ENCODE data around the gene LRRC49. TPM values are rescaled to one million over a fixed set of nuclear protein-coding genes. Genes with fewer than 3 reads are reported as not detected.

The LRRC49 gene
- total and polyA plus RNA-seq, 2 donors (not counting 3 experiments of a cell fraction or from before 2014, with no cell fraction given), result 3.0 to 6.6 TPM

GRCh38 chr15:71042356-71042922 is 149.8 kb downstream of the LRRC49 start:
- H4K20me1 ChIP-seq (replicated peaks; ENCODE audit: control insufficient read depth, extremely low read depth, insufficient read depth, low read length), result no peaks in the 10 kb centered on the region
- no peaks in the 10 kb centered on the region for H3K36me3 ChIP-seq (ENCODE audit: control insufficient read depth in 2 of 2, extremely low read depth in 1 of 2, insufficient read depth in 2 of 2, low read length in 2 of 2)
- ChIA-PET CTCF (interaction anchor here (1.1 to 2.0 kb wide), 2 partner anchors 31 to 398 kb away, joined by 3 to 5 read pairs; no protein-coding TSS in a partner anchor), POLR2A (no interaction called here)
- no TSS peak for BruUV-seq (replicated peaks)
- H2AFZ ChIP-seq (ENCODE audit: low read depth, low read length), result no peak overlapping the region
- no peak overlapping the region for H3K27ac ChIP-seq (ENCODE audit: insufficient read depth, low read depth, low read length)
- no peaks in the 10 kb centered on the region for H3K9me1 ChIP-seq (replicated peaks; ENCODE audit: control insufficient read depth, extremely low read depth, insufficient read depth, low read length)
- dilution Hi-C loops (cut with MboI; ENCODE audit: extremely low pct_ligation_motif_present, low sequenced_read_pairs) (no loop called here), intact Hi-C loops (cut with micrococcal nuclease) (no loop called here)
- H3K79me2 ChIP-seq (ENCODE audit: control insufficient read depth, insufficient read depth, low read length), result no peaks in the 10 kb centered on the region
- TF ChIP-seq CTCF (IDR thresholded peaks at IDR 0.05; ENCODE audit: extremely low read depth in 1 of 2, insufficient read depth in 1 of 2, low read depth in 1 of 2, low read length in 2 of 2) (no peak), FOS (IDR thresholded peaks at IDR 0.05; ENCODE audit: borderline replicate concordance, insufficient read depth, low read length) (no peak), GATA2 (IDR thresholded peaks at IDR 0.05; ENCODE audit: insufficient read depth, insufficient read length, low read depth, low read length) (no peak), MYC (IDR thresholded peaks at IDR 0.05; ENCODE audit: low read depth, low read length) (no peak), POLR2A (IDR thresholded peaks at IDR 0.05; ENCODE audit: low read depth, low read length) (no peak), MAX (IDR thresholded peaks at IDR 0.05; ENCODE audit: insufficient read depth, insufficient read length) (no peak), JUN (IDR thresholded peaks at IDR 0.05; ENCODE audit: borderline replicate concordance, insufficient read depth, insufficient read length, low read depth) (no peak), EZH2 (IDR thresholded peaks at IDR 0.05; ENCODE audit: borderline replicate concordance, low read depth, low read length, severe bottlenecking) (no peak), POLR2AphosphoS5 (IDR thresholded peaks at IDR 0.05; ENCODE audit: insufficient read depth, low read depth, low read length) (no peak)
- FAIRE-seq (no peak), DNase-seq (ENCODE audit: low read depth, low spot score) (no peak)
- H3K4me2 ChIP-seq (ENCODE audit: insufficient read depth, low read length), result no peak overlapping the region
- H3K4me1 ChIP-seq (ENCODE audit: control insufficient read depth, extremely low read depth, insufficient read depth, low read length), result no peaks in the 10 kb centered on the region
- H3K9ac ChIP-seq (replicated peaks; ENCODE audit: extremely low read depth, insufficient read depth, low read length), result no peak overlapping the region
- H3K27me3 ChIP-seq (ENCODE audit: control insufficient read depth in 2 of 2, insufficient read depth in 2 of 2, low read length in 2 of 2), result no peaks in the 10 kb centered on the region
- H3K9me3 ChIP-seq (replicated peaks; ENCODE audit: control insufficient read depth, insufficient read depth, low read length), result no peaks in the 10 kb centered on the region
- H3K4me3 ChIP-seq (replicated peaks in 1 of 3; ENCODE audit: insufficient read depth in 1 of 3, low read depth in 1 of 3, low read length in 3 of 3), result no peak overlapping the region
